ENCODE measurements around the gene RNF220. TPM values are rescaled to one million over a fixed set of nuclear protein-coding genes. Genes with fewer than 3 reads are reported as not detected.

RNF220 gene
- total and polyA plus RNA-seq, 7 experiments from 2014 or later: 83.1 to 127 (median 95.9) TPM

DNA sequence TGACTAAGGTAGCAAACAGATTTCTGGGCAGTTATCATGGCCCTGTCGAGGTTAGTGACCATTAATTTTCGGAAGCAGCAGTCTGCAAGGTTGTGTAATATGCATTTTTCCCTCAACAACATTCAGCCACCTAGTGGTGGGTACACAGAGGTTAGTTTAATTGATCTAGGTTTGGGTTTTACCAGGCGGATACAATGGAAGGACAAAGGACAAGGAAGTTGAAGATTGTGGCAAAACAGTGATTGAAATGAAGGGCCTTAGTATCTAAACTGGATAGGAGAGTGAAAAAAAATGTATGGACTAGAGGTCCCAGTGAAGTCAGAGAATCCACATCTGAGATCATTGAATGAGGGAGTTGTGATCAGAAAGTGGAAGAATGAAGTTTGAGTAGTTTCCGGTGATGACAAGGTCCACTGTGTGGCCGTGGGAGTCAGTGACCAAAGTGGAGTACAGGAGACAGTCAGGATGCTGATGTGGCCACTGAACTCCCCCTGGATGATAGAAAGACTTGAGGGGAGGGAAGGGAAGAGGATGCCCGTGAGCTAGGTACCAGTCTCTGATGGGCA lies 272.2 kb downstream of the RNF220 start:
- no peaks in the 10 kb centered on the region for H3K9me3 ChIP-seq (ENCODE audit: control insufficient read depth in 2 of 3, low read length in 3 of 3)
- ChIA-PET CTCF (interaction anchor here (1.8 kb wide), 1 partner anchor 19 kb away, joined by 5 read pairs; no protein-coding TSS in a partner anchor), POLR2A (interaction anchor here (1.0 kb wide), 1 partner anchor 44 kb away, joined by 4 read pairs; no protein-coding TSS in a partner anchor)
- no peak overlapping the region for H3K27ac Mint-ChIP-seq
- intact Hi-C loops (cut with micrococcal nuclease): no loop called here
- H3K9me3 Mint-ChIP-seq: peaks cover 0 to 2% (median 0%) of the 10 kb centered on the region in 11 donors
- no peaks in the 10 kb centered on the region for H3K27me3 ChIP-seq (ENCODE audit: control insufficient read depth in 2 of 2, insufficient read depth in 2 of 2, low read length in 2 of 2)
- ATAC-seq (no peak), DNase-seq (peak in 1 of 9 donors; percentile 10)
- no peaks in the 10 kb centered on the region for H3K36me3 ChIP-seq (ENCODE audit: control insufficient read depth in 2 of 3, insufficient read depth in 3 of 3, low read length in 3 of 3)
- no peak overlapping the region for H3K27ac ChIP-seq (ENCODE audit: low read depth, low read length)
- H3K36me3 Mint-ChIP-seq: peaks cover 0 to 5% (median 0%) of the 10 kb centered on the region in 5 donors
- H3K27me3 Mint-ChIP-seq: no peaks in the 10 kb centered on the region
- H3K4me1 Mint-ChIP-seq: peaks cover 13 to 23% (median 18%) of the 10 kb centered on the region in 7 donors
- no peak overlapping the region for H3K4me3 ChIP-seq (ENCODE audit: low read length)
- H3K4me3 Mint-ChIP-seq: no peak overlapping the region
- peaks cover 0 to 6% of the 10 kb centered on the region in 2 donors for H3K4me1 ChIP-seq (ENCODE audit: control insufficient read depth in 2 of 2, insufficient read depth in 2 of 2, low read length in 2 of 2)

DNA sequence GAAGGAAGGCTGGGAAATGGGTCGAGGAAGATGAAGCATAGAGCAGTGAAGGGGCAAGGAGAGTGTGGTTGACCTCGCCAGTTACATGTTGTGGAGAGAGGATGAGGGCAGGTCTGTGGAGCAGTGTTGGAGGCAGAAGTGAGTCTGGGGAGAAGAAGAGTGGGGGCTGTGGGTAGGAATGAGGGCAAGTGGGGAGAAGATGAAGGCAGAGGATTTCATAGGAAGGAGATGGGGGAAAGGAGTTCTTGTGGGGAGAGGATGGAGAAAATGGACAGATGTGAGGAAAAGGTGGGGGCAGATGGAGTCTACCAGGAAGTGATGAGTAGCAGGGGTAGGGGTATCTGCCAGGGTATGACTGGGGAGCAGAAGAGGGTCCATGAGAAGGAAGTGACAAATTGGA lies 273.1 kb downstream of the RNF220 start:
- peaks cover 9 to 16% (median 15%) of the 10 kb centered on the region in 7 donors for H3K4me1 Mint-ChIP-seq
- H3K36me3 ChIP-seq (ENCODE audit: control insufficient read depth in 2 of 3, insufficient read depth in 3 of 3, low read length in 3 of 3): no peaks in the 10 kb centered on the region
- no peak overlapping the region for H3K4me3 Mint-ChIP-seq
- H3K4me1 ChIP-seq (ENCODE audit: control insufficient read depth in 2 of 2, insufficient read depth in 2 of 2, low read length in 2 of 2): peaks cover 0 to 6% of the 10 kb centered on the region in 2 donors
- H3K27ac ChIP-seq (ENCODE audit: low read depth, low read length): no peak overlapping the region
- no peaks in the 10 kb centered on the region for H3K9me3 ChIP-seq (ENCODE audit: control insufficient read depth in 2 of 3, low read length in 3 of 3)
- peaks cover 0 to 2% (median 0%) of the 10 kb centered on the region in 11 donors for H3K9me3 Mint-ChIP-seq
- H3K36me3 Mint-ChIP-seq: peaks cover 0 to 5% (median 0%) of the 10 kb centered on the region in 5 donors
- DNase-seq (no peak), ATAC-seq (no peak)
- no peaks in the 10 kb centered on the region for H3K27me3 ChIP-seq (ENCODE audit: control insufficient read depth in 2 of 2, insufficient read depth in 2 of 2, low read length in 2 of 2)
- no peak overlapping the region for H3K4me3 ChIP-seq (ENCODE audit: low read length)
- no peak overlapping the region for H3K27ac Mint-ChIP-seq
- POLR2A ChIA-PET: no interaction called here
- no peaks in the 10 kb centered on the region for H3K27me3 Mint-ChIP-seq
- CTCF ChIA-PET: interaction anchor here (0.5 kb wide), 1 partner anchor 22 kb away, joined by 3 read pairs; no protein-coding TSS in a partner anchor
- intact Hi-C loops (cut with micrococcal nuclease): no loop called here

DNA sequence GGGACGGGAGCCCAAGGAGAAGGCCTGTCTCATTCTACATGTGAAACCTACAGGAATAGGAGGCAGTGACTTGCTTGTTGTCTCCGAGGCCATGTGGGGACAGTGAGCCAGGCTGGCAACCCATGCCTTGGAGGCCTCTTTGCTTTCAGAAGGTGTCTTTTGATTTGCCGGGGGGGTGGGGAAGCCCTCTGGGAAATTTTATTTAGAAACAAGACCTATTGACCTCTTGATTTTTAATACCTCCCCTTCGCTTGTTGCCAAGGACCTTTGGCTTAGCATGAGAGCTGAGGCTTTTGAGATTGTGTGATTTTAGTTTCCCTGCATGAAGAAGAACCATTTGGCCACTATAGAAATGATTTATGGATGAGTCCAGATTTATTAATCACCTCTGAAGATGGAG lies 273.6 kb downstream of the RNF220 start:
- intact Hi-C loops (cut with micrococcal nuclease): no loop called here
- CTCF ChIA-PET: no interaction called here
- POLR2A ChIA-PET: no interaction called here
- no peak overlapping the region for H3K27ac Mint-ChIP-seq
- no peaks in the 10 kb centered on the region for H3K27me3 ChIP-seq (ENCODE audit: control insufficient read depth in 2 of 2, insufficient read depth in 2 of 2, low read length in 2 of 2)
- peaks cover 6 to 11% (median 10%) of the 10 kb centered on the region in 7 donors for H3K4me1 Mint-ChIP-seq
- peaks cover 0 to 2% of the 10 kb centered on the region in 2 donors for H3K4me1 ChIP-seq (ENCODE audit: control insufficient read depth in 2 of 2, insufficient read depth in 2 of 2, low read length in 2 of 2)
- no peaks in the 10 kb centered on the region for H3K9me3 ChIP-seq (ENCODE audit: control insufficient read depth in 2 of 3, low read length in 3 of 3)
- H3K27ac ChIP-seq (ENCODE audit: low read depth, low read length): no peak overlapping the region
- peaks cover 0 to 2% (median 0%) of the 10 kb centered on the region in 11 donors for H3K9me3 Mint-ChIP-seq
- no peak overlapping the region for H3K4me3 ChIP-seq (ENCODE audit: low read length)
- ATAC-seq (no peak), DNase-seq (no peak)
- peaks cover 0 to 5% (median 0%) of the 10 kb centered on the region in 5 donors for H3K36me3 Mint-ChIP-seq
- H3K36me3 ChIP-seq (ENCODE audit: control insufficient read depth in 2 of 3, insufficient read depth in 3 of 3, low read length in 3 of 3): no peaks in the 10 kb centered on the region
- no peaks in the 10 kb centered on the region for H3K27me3 Mint-ChIP-seq
- H3K4me3 Mint-ChIP-seq: no peak overlapping the region

DNA sequence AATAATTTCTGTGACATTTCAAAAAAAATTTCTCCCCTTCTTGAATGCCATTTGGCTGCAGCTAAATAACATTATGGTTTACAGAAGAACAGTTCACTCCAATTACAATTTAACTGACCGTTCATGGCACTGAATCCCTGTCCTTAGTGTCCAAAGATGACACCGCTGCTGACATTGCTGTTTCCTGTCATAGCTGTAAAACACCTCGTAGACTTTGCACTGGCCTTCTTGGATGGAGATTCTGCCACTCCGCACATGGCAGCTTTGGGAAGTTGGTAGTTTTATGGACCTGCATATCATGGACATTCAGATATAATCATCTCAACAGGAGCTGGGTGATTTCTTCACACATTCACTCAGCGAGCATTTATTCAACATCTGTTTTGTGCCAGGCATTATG lies 274.4 kb downstream of the RNF220 start:
- ChIA-PET CTCF (interaction anchor here (0.6 to 1.3 kb wide), 3 partner anchors 10 to 28 kb away, joined by 3 to 7 read pairs (median 3); no protein-coding TSS in a partner anchor), POLR2A (no interaction called here)
- no peak overlapping the region for H3K27ac Mint-ChIP-seq
- H3K36me3 ChIP-seq (ENCODE audit: control insufficient read depth in 2 of 3, insufficient read depth in 3 of 3, low read length in 3 of 3): no peaks in the 10 kb centered on the region
- no peaks in the 10 kb centered on the region for H3K4me1 ChIP-seq (ENCODE audit: control insufficient read depth in 2 of 2, insufficient read depth in 2 of 2, low read length in 2 of 2)
- H3K4me1 Mint-ChIP-seq: peaks cover 6 to 12% (median 10%) of the 10 kb centered on the region in 7 donors
- H3K27ac ChIP-seq (ENCODE audit: low read depth, low read length): no peak overlapping the region
- H3K9me3 ChIP-seq (ENCODE audit: control insufficient read depth in 2 of 3, low read length in 3 of 3): no peaks in the 10 kb centered on the region
- H3K4me3 ChIP-seq (ENCODE audit: low read length): no peak overlapping the region
- peaks cover 0 to 2% (median 0%) of the 10 kb centered on the region in 11 donors for H3K9me3 Mint-ChIP-seq
- intact Hi-C loops (cut with micrococcal nuclease): no loop called here
- no peaks in the 10 kb centered on the region for H3K27me3 ChIP-seq (ENCODE audit: control insufficient read depth in 2 of 2, insufficient read depth in 2 of 2, low read length in 2 of 2)
- ATAC-seq (no peak), DNase-seq (no peak)
- peaks cover 0 to 5% (median 0%) of the 10 kb centered on the region in 5 donors for H3K36me3 Mint-ChIP-seq
- no peak overlapping the region for H3K4me3 Mint-ChIP-seq
- no peaks in the 10 kb centered on the region for H3K27me3 Mint-ChIP-seq

DNA sequence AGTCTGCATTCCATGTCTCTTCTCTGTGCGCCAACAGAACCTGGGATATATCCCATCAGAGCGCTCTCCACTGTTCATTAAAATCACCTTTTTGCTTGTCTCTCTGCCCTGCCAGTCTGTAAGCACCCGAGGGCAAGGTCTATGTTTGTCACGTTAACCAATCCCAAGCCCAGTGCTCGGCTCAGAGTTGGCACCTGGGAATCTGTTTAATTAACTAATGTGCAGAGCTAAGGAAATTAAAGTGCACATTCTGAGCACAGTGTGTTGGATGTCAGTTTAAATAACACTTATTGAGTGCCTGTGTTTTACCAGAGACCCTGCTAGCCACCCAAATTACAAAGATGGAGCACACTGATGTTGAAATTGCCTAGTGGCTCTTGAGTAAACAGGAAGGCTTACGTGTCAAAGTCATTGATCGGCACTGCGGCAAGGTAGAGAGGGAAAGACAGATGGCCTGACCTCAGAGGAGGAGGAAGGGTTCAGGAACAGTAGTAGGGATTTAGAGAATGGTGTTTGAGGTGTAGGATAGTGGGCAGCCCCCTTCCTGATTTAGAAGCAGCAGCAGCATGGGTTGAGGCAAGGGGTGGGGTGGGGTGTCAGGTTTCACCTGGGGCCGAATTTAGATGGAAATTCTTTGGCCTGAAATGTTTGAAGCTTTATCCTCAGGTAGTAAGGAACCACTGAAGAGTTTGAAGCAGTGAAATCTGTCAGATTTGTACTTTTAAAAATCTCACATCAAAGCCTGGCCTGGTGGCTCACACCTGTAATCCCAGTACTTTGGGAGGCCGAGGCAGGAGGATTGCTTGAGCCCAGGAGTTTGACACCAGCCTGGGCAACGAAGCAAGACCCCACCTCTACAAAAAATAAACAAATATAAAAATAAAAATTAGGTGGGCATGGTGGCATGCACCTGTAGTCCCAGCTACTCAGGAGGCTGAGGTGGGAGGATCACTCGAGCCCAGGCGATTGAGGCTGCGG lies 277.1 kb downstream of the RNF220 start:
- Mint-ChIP-seq H3K4me1 (peaks cover 0 to 9% (median 6%) of the 10 kb centered on the region in 7 donors), H3K27me3 (no peaks in the 10 kb centered on the region), H3K27ac (peak overlapping the region in 1 of 9 donors; percentile 4), H3K36me3 (peaks cover 0 to 5% (median 0%) of the 10 kb centered on the region in 5 donors), H3K4me3 (no peak overlapping the region), H3K9me3 (peaks cover 0 to 2% (median 0%) of the 10 kb centered on the region in 11 donors)
- no peak overlapping the region for H3K4me3 ChIP-seq (ENCODE audit: low read length)
- ChIA-PET CTCF (no interaction called here), POLR2A (no interaction called here)
- DNase-seq (no peak), ATAC-seq (no peak)
- no peaks in the 10 kb centered on the region for H3K27me3 ChIP-seq (ENCODE audit: control insufficient read depth in 2 of 2, insufficient read depth in 2 of 2, low read length in 2 of 2)
- intact Hi-C loops (cut with micrococcal nuclease): no loop called here
- H3K4me1 ChIP-seq (ENCODE audit: control insufficient read depth in 2 of 2, insufficient read depth in 2 of 2, low read length in 2 of 2): no peaks in the 10 kb centered on the region
- no peaks in the 10 kb centered on the region for H3K9me3 ChIP-seq (ENCODE audit: control insufficient read depth in 2 of 3, low read length in 3 of 3)
- no peak overlapping the region for H3K27ac ChIP-seq (ENCODE audit: low read depth, low read length)
- H3K36me3 ChIP-seq (ENCODE audit: control insufficient read depth in 2 of 3, insufficient read depth in 3 of 3, low read length in 3 of 3): no peaks in the 10 kb centered on the region

DNA sequence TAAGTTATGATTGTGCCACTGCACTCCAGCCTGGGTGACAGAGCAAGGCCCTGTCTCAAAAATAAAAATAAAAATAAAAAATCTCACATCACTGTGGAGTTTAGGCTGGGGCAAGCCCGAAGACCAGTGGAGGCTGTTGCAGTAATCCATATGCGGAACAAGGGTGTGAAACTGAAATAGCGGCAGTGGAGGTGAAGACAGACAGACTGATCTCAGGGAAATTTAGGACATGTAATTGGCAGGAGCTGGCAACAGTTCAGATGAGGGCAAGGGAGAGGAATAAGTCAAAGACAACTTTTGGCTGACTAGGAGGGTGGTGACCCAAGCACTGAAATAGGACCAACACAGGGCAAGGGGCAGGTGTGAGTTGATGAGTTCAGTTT lies 277.8 kb downstream of the RNF220 start:
- Histone ChIP-seq H3K4me1 (ENCODE audit: control insufficient read depth in 2 of 2, insufficient read depth in 2 of 2, low read length in 2 of 2) (no peaks in the 10 kb centered on the region), H3K4me3 (ENCODE audit: low read length) (no peak overlapping the region), H3K27me3 (ENCODE audit: control insufficient read depth in 2 of 2, insufficient read depth in 2 of 2, low read length in 2 of 2) (no peaks in the 10 kb centered on the region), H3K27ac (ENCODE audit: low read depth, low read length) (no peak overlapping the region), H3K36me3 (ENCODE audit: control insufficient read depth in 2 of 3, insufficient read depth in 3 of 3, low read length in 3 of 3) (no peaks in the 10 kb centered on the region), H3K9me3 (ENCODE audit: control insufficient read depth in 2 of 3, low read length in 3 of 3) (no peaks in the 10 kb centered on the region)
- Mint-ChIP-seq H3K4me3 (no peak overlapping the region), H3K36me3 (peaks cover 0 to 5% (median 0%) of the 10 kb centered on the region in 5 donors), H3K4me1 (peaks cover 0 to 9% (median 6%) of the 10 kb centered on the region in 7 donors), H3K27ac (peak overlapping the region in 1 of 9 donors; percentile 45), H3K27me3 (no peaks in the 10 kb centered on the region), H3K9me3 (peaks cover 0 to 2% (median 0%) of the 10 kb centered on the region in 11 donors)
- CTCF ChIA-PET: no interaction called here
- POLR2A ChIA-PET: no interaction called here
- DNase-seq (no peak), ATAC-seq (no peak)
- intact Hi-C loops (cut with micrococcal nuclease): no loop called here

All from naive thymus-derived CD4-positive, alpha-beta T cell (primary cell).